Measurements from ENCODE around the gene FXYD1. TPM values are rescaled to one million over a fixed set of nuclear protein-coding genes. Genes with fewer than 3 reads are reported as not detected.
A peak's percentile ranks its signal among the peaks of the same experiment; 100 is the strongest.

FXYD1 gene
- total RNA-seq, 1 experiment from 2014 or later: not detected

DNA sequence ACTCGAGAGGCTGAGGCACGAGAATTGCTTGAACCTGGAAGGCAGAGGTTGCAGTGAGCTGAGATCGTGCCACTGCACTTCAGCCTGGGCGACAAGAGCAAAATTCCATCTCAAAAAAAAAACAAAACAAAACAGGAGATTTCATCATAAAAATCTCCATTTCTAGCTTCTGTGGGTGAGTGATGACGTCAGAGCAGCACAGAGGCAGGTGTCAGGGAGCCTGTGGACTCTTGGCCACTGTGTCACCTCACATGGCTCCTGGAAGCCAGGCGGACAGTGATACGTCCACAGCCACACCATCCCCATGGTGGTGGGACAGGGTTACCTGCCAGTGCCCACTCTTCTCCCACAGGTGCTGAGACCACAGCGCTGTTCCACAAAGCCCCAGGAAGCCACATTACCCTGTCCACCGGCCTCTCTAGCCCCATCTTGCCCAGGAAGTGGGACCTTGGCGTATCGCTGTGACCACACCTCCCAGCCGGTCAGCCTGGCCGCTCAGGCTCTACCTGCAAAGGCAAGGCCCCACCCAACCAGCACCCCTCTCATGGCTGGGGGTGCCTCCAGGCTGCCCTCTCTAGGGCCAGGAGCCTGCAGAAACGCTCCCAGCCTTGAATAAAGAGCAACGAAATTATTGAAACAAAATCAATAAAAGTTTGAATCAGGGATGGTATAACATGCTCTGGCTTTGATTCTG is 25.5 kb upstream of the FXYD1 start:
- POLR2A ChIA-PET (ENCODE audit: low non-redundant PET): interaction anchor here (0.6 kb wide), 1 partner anchor 53 kb away, joined by 3 read pairs; no protein-coding TSS in a partner anchor
- Histone ChIP-seq H3K27me3 (replicated peaks; ENCODE audit: insufficient read depth, low read depth, low read length, poor library complexity) (no peaks in the 10 kb centered on the region), H3K4me3 (ENCODE audit: low read depth, low read length, poor library complexity, severe bottlenecking) (no peak overlapping the region), H3K9me3 (ENCODE audit: low read depth, low read length, poor library complexity, severe bottlenecking) (no peaks in the 10 kb centered on the region), H3K36me3 (ENCODE audit: insufficient read depth, low read length, poor library complexity, severe bottlenecking) (no peaks in the 10 kb centered on the region), H3K4me1 (ENCODE audit: insufficient read depth, low read length, poor library complexity, severe bottlenecking) (no peaks in the 10 kb centered on the region), H3K27ac (ENCODE audit: low read depth, low read length, poor library complexity, severe bottlenecking) (no peak overlapping the region)
- BruUV-seq (replicated peaks): no TSS peak
- TF ChIP-seq, protein P1, sequence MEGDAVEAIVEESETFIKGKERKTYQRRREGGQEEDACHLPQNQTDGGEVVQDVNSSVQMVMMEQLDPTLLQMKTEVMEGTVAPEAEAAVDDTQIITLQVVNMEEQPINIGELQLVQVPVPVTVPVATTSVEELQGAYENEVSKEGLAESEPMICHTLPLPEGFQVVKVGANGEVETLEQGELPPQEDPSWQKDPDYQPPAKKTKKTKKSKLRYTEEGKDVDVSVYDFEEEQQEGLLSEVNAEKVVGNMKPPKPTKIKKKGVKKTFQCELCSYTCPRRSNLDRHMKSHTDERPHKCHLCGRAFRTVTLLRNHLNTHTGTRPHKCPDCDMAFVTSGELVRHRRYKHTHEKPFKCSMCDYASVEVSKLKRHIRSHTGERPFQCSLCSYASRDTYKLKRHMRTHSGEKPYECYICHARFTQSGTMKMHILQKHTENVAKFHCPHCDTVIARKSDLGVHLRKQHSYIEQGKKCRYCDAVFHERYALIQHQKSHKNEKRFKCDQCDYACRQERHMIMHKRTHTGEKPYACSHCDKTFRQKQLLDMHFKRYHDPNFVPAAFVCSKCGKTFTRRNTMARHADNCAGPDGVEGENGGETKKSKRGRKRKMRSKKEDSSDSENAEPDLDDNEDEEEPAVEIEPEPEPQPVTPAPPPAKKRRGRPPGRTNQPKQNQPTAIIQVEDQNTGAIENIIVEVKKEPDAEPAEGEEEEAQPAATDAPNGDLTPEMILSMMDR (conservative IDR thresholded peaks at IDR 0.05; ENCODE audit: low read depth, low read length): no peak
- TF ChIP-seq EZH2 (IDR thresholded peaks at IDR 0.05; ENCODE audit: borderline replicate concordance, low read depth, low read length, poor library complexity, severe bottlenecking): no peak
- intact Hi-C loops (cut with micrococcal nuclease; ENCODE audit: unreplicated experiment): no loop called here
- CTCF ChIA-PET: no interaction called here
- no peak for DNase-seq (ENCODE audit: low spot score)

DNA sequence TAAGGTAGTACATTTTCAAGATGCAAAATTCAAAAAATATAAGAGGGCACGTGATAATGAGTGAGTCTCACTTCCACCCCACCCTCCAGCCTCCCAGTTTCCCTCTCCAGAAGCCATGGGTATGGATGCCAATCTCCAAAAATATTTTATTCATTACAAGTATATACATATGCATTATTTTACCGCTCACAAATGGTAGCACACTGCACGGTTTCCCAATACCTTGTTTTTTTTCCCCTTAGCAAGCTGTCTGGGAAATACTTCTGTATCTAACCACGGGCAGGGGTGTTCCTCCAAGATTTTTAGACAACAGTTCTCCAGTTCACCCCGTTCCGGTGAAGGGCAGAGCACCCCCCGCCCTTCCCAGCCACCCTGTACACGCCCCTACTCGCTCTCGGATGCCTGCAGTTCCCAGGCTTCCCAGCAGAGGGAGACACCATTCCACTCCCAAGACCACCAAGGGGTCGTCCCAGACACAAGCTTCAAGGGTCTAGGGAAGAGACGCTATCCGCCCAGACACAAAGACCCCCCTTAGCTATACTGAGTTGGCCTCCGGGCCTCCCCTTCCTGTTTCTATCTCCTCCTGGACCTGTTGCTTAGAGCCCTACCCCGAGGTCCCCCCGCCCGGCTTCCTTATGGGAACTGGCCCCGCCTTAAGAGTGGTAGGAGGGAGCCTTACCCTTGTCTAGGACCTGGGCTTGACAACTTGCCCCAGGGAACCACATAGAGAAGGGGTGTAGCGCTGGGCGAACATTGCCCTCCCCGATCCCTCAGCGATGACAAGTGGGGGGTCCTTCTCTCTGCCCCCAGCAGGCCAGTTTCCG is 24.1 kb upstream of the FXYD1 start:
- no TSS peak for BruUV-seq (replicated peaks)
- intact Hi-C loops (cut with micrococcal nuclease; ENCODE audit: unreplicated experiment): loop anchor here (1.0 kb wide), 1 partner anchor 47 kb away; no protein-coding TSS in a partner anchor
- ChIA-PET POLR2A (ENCODE audit: low non-redundant PET) (no interaction called here), CTCF (interaction anchor here (0.6 to 1.3 kb wide), 3 partner anchors 10 to 27 kb away, joined by 3 to 6 read pairs (median 5); no protein-coding TSS in a partner anchor)
- DNase-seq (ENCODE audit: low spot score): peak; percentile 76
- Histone ChIP-seq H3K4me3 (ENCODE audit: low read depth, low read length, poor library complexity, severe bottlenecking) (peak overlapping the region; percentile 35), H3K27me3 (replicated peaks; ENCODE audit: insufficient read depth, low read depth, low read length, poor library complexity) (no peaks in the 10 kb centered on the region), H3K4me1 (ENCODE audit: insufficient read depth, low read length, poor library complexity, severe bottlenecking) (no peaks in the 10 kb centered on the region), H3K36me3 (ENCODE audit: insufficient read depth, low read length, poor library complexity, severe bottlenecking) (no peaks in the 10 kb centered on the region), H3K27ac (ENCODE audit: low read depth, low read length, poor library complexity, severe bottlenecking) (no peak overlapping the region), H3K9me3 (ENCODE audit: low read depth, low read length, poor library complexity, severe bottlenecking) (no peaks in the 10 kb centered on the region)
- no peak for TF ChIP-seq EZH2 (IDR thresholded peaks at IDR 0.05; ENCODE audit: borderline replicate concordance, low read depth, low read length, poor library complexity, severe bottlenecking)
- TF ChIP-seq, protein P1 (conservative IDR thresholded peaks at IDR 0.05; ENCODE audit: low read depth, low read length): peak; percentile 97

DNA sequence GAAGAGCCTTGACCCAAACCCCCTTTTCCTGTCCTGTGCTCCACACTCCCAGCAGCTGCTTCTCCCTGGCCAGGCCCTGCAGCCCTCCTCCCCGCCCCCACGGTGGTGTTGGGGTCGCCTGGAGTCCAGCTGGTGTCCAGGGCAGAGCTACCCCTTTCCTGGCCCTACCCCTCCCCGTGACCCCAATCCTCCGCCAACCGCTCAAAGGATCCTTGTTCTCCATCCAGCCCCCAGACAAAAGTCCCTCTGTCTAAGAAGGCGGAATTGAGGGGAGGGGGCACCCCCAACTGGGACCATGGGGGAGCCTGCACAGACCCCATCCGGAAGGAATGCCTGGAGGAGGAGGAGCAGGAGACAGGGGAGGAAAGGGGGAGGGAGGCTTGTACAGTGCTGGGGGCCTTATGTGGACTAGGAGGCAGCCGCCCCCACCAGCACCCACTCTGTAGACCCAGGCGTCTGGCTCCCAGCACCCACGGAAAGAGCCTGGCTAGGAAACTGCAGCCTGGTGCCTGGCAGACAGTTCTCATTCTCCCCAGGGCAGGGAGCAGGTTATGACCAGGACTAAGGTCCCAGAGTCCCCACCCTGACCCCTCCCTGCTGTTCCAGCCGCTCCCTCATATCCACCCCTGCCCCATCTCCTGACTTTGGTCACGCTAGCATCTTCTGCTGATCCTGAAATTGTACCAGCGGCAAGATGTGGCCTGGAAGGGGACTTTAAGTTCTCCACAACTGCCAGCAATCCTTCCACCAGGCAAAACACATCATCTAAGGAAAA is 23.3 kb upstream of the FXYD1 start, which contains the start of gene FXYD3:
Gene FXYD3 (plus strand): TSS at position 647 of the 775 bp plus-strand sequence. CDS start 3,554 bp downstream, outside the sequence.
- no peaks in the 10 kb centered on the region for H3K4me1 ChIP-seq (ENCODE audit: insufficient read depth, low read length, poor library complexity, severe bottlenecking)
- ChIA-PET CTCF (interaction anchor here (0.6 to 1.3 kb wide), 3 partner anchors 9 to 26 kb away, joined by 3 to 6 read pairs (median 5); no protein-coding TSS in a partner anchor), POLR2A (ENCODE audit: low non-redundant PET) (no interaction called here)
- H3K4me3 ChIP-seq (ENCODE audit: low read depth, low read length, poor library complexity, severe bottlenecking): peak within 1 kb of the TSS; percentile 35
- intact Hi-C loops (cut with micrococcal nuclease; ENCODE audit: unreplicated experiment): no loop called here
- no peak within 1 kb of the TSS for H3K27ac ChIP-seq (ENCODE audit: low read depth, low read length, poor library complexity, severe bottlenecking)
- DNase-seq (ENCODE audit: low spot score): no peak
- H3K36me3 ChIP-seq (ENCODE audit: insufficient read depth, low read length, poor library complexity, severe bottlenecking): no peaks in the 10 kb centered on the region
- TF ChIP-seq, protein P1 (conservative IDR thresholded peaks at IDR 0.05; ENCODE audit: low read depth, low read length): no peak
- H3K9me3 ChIP-seq (ENCODE audit: low read depth, low read length, poor library complexity, severe bottlenecking): no peaks in the 10 kb centered on the region
- H3K27me3 ChIP-seq (replicated peaks; ENCODE audit: insufficient read depth, low read depth, low read length, poor library complexity): no peaks in the 10 kb centered on the region
- no TSS peak for BruUV-seq (replicated peaks)

Data from A673 (cell line).